HG03280 (cell line): Measurements from ENCODE around the gene TULP4.

ENCODE experiments used
- ATAC-seq: cut with Tn5 transposase; IDR thresholded peaks from one replicate; pipeline ENCODE4 v1.9.1; 2021; ENCODE audit warnings: mild to moderate bottlenecking, moderate library complexity; ENCODE audit not compliant: unreplicated experiment

TULP4 gene

GRCh38 chr6:158312165-158312564 is at the start of gene TULP4:
TULP4 (plus strand) TSS chr6:158312465; CDS start chr6:158314017, 1,552 bp downstream.
- no peak for ATAC-seq

- ATAC-seq = no peak
Measured at GRCh38 chr6:158262755-158263154, 49.5 kb upstream of the TULP4 start.

DNA sequence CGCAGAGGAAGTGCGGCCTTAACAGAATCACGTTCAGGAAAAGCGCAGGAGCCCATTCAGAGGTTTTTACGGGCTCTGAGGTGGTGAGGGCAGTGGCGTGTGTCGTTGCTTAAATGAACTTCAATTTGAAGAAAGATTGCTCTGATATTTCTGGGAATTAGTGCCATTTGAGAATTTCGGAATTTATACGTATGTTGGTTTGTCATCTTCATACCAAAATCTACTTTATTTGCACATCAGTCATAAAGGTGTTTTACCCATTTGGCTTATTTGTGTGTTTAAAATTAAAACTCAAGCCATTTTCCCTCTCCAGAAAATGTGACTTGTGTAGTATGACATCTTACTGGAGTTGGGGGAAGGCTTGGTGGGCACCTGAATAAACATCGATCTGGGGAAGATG is 48.1 kb upstream of the TULP4 start:
- no peak for ATAC-seq

GRCh38 chr6:158266131-158266530 is 46.1 kb upstream of the TULP4 start:
- no peak for ATAC-seq

DNA sequence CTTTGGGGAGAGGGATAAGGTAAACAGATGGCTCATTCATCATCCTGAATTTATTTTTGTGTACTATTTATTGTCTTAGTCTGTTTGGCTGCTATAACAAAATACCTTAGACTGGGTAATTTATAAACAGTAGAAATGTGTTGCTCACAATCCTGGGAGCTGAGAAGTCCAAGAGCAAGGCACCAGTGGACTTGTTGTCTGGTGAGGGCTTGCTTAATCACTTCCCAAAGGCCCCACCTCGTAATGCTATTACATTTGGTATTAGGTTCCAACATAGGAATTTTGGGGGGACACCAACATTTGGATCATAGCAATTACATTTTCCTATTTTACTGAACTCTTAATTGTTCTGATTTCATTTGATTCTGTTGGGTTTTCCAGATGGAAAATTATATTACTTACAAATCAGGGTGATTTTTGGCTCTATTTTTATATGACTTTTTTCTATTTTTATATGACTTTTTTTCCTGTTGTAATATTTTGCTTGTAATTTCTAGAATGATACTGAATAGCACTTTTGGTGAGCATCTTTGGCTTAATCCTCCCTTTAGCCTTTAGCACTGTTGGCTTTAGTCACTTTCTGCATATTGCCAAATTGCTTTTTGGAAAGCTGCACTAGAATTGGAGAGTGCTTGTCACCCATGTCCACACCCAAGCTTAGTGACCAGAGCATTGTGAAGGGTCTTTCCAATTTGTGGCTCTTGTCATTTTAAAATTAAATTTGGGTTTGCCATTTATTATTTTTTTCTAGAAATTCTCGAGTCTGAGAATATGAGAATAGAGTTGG is 43.7 kb upstream of the TULP4 start:
- ATAC-seq = no peak

DNA sequence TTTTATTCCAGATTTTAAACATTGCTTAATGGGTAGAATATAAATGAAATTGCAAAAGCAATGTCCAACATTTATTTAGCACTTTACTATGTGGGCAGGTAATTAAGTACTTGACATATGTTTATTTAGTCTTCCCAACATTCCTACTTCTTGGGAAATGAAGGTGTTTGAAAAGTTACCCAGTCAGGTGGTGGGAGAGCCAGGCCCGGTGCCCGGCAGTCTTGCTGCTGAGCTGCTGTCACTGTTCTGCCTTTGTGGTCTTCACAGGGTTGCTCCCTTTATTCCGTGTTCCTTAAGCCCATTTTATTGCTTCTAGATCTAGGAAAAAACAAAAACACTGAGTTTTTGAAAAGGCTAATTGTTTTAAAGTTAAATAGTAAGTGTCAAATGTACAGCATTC is 42.6 kb upstream of the TULP4 start:
- ATAC-seq = no peak

DNA sequence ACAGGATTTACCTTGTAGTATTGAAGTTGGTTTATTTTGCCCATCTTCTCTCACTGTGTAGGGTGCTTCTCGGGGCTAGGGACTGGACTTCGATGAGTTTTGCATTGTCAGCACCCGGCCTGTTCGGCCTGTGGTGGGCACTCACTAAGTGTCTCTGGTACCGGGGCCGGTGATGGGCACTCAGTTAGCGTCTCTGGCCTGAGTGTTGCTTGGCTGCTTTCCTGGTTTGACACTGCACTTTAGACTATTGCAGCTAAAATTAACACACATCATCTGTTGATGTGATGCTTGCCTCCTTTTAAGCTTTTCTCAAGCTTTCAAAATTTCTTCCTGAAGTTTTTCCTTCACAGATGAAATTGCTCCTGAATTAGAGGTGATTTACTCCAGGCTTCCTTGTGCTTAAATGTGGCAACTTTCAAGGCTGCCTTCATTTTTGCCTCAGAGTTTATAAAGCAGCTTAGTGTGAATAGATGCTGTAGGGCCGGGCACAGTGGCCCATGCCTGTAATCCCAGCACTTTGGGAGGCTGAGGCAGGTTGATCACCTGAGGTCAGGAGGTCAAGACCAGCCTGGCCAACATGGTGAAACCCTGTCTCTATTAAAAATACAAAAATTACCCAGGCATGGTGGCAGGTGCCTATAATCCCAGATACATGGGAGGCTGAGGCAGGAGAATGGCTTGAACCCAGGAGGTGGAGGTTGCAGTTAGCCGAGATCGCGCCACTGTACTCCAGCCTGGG is 41.7 kb upstream of the TULP4 start:
- ATAC-seq = no peak

GRCh38 chr6:158272324-158272723 is 39.9 kb upstream of the TULP4 start:
- no peak for ATAC-seq

DNA sequence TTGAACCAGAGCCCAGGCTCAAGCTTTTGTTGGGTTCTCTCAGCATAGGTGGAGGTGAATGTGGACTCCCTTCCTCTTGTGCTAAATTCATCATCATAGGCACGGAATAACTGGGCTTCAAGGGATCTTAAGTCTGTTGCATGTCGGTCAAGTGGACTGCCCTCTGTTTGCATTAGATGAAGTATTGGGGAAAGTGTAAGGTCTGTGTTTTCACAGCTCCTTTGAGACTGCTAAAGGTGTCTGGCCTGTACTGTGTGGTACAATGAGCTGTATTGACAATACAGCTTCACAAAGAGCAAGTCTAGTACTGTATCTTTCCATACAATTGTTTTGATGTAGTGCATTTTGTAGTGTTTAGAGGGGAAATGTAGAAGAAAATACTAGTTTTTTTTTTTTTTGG is 34.3 kb upstream of the TULP4 start:
- ATAC-seq = no peak

GRCh38 chr6:158279615-158280014 is 32.6 kb upstream of the TULP4 start:
- ATAC-seq = no peak

GRCh38 chr6:158283304-158283980 is 28.8 kb upstream of the TULP4 start:
- no peak for ATAC-seq

- no peak for ATAC-seq
Measured at GRCh38 chr6:158284007-158284875, 28.0 kb upstream of the TULP4 start.

DNA sequence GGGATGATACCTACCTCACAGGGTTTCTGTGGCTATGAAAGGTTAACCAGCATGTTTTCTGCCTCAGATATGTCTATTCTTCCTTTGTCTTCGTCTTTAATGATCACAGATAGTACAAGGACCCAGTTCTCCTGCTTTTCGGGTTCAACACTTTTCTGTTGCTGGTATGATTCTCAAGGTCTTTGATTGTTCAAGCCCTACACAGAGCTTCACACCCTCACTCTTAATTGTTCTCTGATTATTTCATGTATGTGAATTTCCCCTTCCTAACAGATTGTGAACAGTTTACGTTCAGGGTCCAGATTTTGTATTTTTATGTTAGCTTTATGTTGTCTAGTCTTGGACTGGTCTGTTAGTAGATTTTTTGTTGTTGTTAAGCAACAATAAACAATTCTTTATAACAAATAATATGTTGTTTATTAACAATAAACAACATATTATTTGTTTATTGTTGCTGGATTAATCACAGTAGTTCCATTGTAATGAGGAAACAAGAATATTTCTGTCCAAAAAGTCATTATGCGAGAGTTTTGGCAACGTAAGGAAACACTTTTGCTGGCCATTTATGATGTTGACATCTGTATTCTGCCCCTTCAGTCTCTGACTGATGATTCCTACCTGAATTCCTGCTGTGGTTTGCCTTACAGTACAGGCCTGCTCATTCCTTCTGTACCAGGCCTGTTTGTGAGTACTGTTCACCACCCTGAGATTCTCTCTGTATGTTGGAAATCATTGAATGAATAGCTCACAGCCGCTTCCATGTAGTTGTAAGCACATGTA is 27.2 kb upstream of the TULP4 start:
- no peak for ATAC-seq

GRCh38 chr6:158285656-158286021 is 26.6 kb upstream of the TULP4 start:
- no peak for ATAC-seq

DNA sequence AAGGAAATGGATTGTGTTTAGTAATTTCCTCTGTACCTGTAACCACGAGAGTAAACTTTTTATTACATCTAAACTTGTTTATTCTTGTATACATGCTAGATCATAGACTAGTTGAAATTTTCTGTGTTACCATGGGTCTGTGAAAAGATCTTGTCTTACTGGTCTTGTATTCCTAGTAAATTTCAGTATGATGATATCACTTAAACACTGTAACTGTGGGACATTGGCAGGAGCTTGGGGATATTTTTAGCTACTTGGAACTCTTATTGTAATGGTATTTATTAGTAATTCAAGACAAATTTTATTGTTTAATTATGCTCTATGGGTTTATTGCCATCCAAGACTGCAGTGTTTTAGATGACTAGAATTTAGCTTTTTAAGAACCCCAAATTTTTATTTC is 25.9 kb upstream of the TULP4 start:
- no peak for ATAC-seq

GRCh38 chr6:158287047-158287446 is 25.2 kb upstream of the TULP4 start:
- no peak for ATAC-seq

GRCh38 chr6:158290040-158290439 is 22.2 kb upstream of the TULP4 start:
- peak; percentile 55 for ATAC-seq

DNA sequence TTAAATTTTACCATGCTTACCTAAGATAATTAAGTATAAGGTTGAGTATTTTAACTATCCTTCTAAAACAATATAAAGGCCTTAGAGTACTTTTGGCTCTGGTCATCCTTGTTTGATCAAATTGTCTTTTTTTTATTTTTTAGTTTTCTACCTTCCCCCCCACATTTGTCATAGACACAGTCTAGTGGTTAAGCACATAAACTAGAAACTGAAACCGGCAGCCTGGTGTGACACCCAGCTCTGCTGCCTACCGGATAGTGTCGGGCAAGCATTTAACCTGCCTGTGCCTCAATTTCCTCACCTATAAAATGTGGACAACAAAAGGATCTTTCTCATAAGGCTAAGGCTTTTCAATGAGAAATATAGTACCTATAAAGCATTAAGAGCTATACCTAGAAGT is 21.6 kb upstream of the TULP4 start:
- ATAC-seq = peak; percentile 84

DNA sequence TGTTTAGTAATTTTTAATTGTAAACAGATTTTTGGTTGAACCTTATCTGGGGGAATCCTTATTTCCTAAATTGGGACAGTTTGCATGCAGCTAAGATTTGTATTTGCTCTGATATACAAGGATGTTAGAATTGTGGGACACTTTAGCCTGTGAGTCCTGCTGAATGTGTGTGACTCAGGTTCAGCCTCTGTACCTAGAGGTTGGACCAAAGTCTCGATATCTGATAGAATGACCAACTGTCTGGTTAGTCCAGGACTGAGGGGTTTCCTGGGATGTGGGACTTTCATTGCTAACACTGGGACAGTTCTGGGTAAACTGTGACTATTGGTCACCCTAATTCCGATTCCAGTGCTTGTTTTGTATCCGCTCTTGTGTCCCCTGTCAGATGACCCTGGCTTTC is 20.2 kb upstream of the TULP4 start:
- ATAC-seq = no peak

GRCh38 chr6:158293122-158293521 is 19.1 kb upstream of the TULP4 start:
- peak; percentile 37 for ATAC-seq
